NCI-H1092 (cell line): ENCODE results near the gene TELO2.

Experiments used
- DNase-seq: peaks from one replicate; lab custom pipeline; 2025; lab: John Stamatoyannopoulos, UW

The TELO2 gene

GRCh38 chr16:1556254-1556653 is 63.1 kb downstream of the TELO2 start:
- DNase-seq: no peak

GRCh38 chr16:1557074-1557473 is 63.9 kb downstream of the TELO2 start:
- no peak for DNase-seq

GRCh38 chr16:1557576-1557975 is 64.4 kb downstream of the TELO2 start:
- DNase-seq: no peak

- DNase-seq: no peak
These were observed 66.4 kb downstream of the TELO2 start for GRCh38 chr16:1559446-1559975.
